K562 (cell line): ENCODE data around the gene TBC1D2. TPM values are rescaled to one million over a fixed set of nuclear protein-coding genes. Genes with fewer than 3 reads are reported as not detected.

ENCODE experiments used
- ATAC-seq: fragments of 200-7000 bp; cut with Tn5 transposase; 3 replicates; pipeline ENCODE4 v1.9.1; 2020; ENCODE audit warnings: moderate library complexity
- BruUV-seq: library from RNA; stranded (reverse); fragments of 400-500 nt; replicated peaks from 2 replicates; lab custom pipeline; 2021; lab: Mats Ljungman, UMichigan
- CTCF ChIA-PET: fragments of 300-600 bp; formaldehyde crosslinking; extraction: SDS; loops from one replicate; lab custom pipeline; 2021; ENCODE audit warnings: low intra/inter-chr PET ratio; lab: Yijun Ruan, JAX
- POLR2A ChIA-PET: fragments of 300-600, 350-650 bp; sonication (Branson Sonifier 250); formaldehyde crosslinking; extraction: SDS; loops from one replicate; lab custom pipeline; 2021; ENCODE audit warnings: antibody characterized with exemption, inconsistent platforms; lab: Yijun Ruan, JAX
- DNase-seq, 4 experiments: peaks; one replicate each; pipeline versions ENCODE4 v3.0.0 to v3.0.0-alpha.2; 2011 to 2018; ENCODE audit warnings: low spot score in 3 of 4, mixed read lengths in 3 of 4; ENCODE audit errors: extremely low read depth in 1 of 4
- FAIRE-seq: peaks from 2 replicates; lab custom pipeline; 2011; peaks lifted over from hg19 to GRCh38; lab: Jason Lieb, UNC
- H2AFZ ChIP-seq: 2 replicates; pipeline ENCODE4 v1.6.0; 2011; ENCODE audit warnings: low read depth, low read length, control low read depth, inconsistent platforms
- H3K27ac ChIP-seq: fragments of 200-600 bp; 3 replicates; pipeline ENCODE4 v1.8.0; 2011; ENCODE audit warnings: low read depth, mild to moderate bottlenecking, control low read depth, inconsistent platforms, low read length, moderate library complexity, mixed read lengths; ENCODE audit errors: extremely low read depth
- H3K27me3 ChIP-seq, 2 experiments: fragments of 300-600 bp in 1 of 2; 2 replicates in 1 of 2; 3 replicates in 1 of 2; pipeline versions ENCODE4 v1.6.0 to v1.8.0; 2011; ENCODE audit warnings: inconsistent platforms in 2 of 2, low read length in 2 of 2, mild to moderate bottlenecking in 1 of 2, mixed read lengths in 1 of 2, moderate library complexity in 1 of 2; ENCODE audit not compliant: control insufficient read depth in 2 of 2, insufficient read depth in 2 of 2
- H3K36me3 ChIP-seq: fragments of 300-600 bp; 3 replicates; pipeline ENCODE4 v1.8.0; 2011; ENCODE audit warnings: mild to moderate bottlenecking, low read length, inconsistent platforms; ENCODE audit not compliant: control insufficient read depth, insufficient read depth
- H3K4me1 ChIP-seq, 2 experiments: fragments of 200-600 bp in 1 of 2; replicated peaks in 1 of 2; 2 replicates in 1 of 2; 3 replicates in 1 of 2; pipeline versions ENCODE4 v1.5.1 to v1.8.0; 2011; ENCODE audit warnings: inconsistent platforms in 2 of 2, low read length in 2 of 2, mild to moderate bottlenecking in 1 of 2, mixed read lengths in 1 of 2, moderate library complexity in 1 of 2; ENCODE audit not compliant: control insufficient read depth in 2 of 2, insufficient read depth in 2 of 2
- H3K4me2 ChIP-seq: 2 replicates; pipeline ENCODE4 v1.6.1; 2011; ENCODE audit warnings: low read length, control low read depth, inconsistent platforms, mixed read lengths; ENCODE audit not compliant: insufficient read depth
- H3K4me3 ChIP-seq: fragments of 200-600 bp; sonication (generic), shearing (Covaris generic); 2 replicates; pipeline ENCODE4 v1.5.1; 2016; ENCODE audit warnings: control low read depth, inconsistent platforms
- H3K79me2 ChIP-seq: fragments of 200-600 bp; 3 replicates; pipeline ENCODE4 v1.8.0; 2011; ENCODE audit warnings: low read length, inconsistent platforms; ENCODE audit not compliant: control insufficient read depth, insufficient read depth
- H3K9ac ChIP-seq, 2 experiments: 2 replicates each; pipeline versions ENCODE4 v1.6.0 to v1.6.1; 2011; ENCODE audit warnings: low read depth in 2 of 2, low read length in 2 of 2, control low read depth in 1 of 2, inconsistent platforms in 1 of 2, mild to moderate bottlenecking in 1 of 2, mixed read lengths in 1 of 2; ENCODE audit not compliant: insufficient read depth in 1 of 2
- H3K9me1 ChIP-seq: one replicate; pipeline ENCODE4 v1.6.0; 2011; ENCODE audit warnings: inconsistent platforms, mild to moderate bottlenecking, low read length, moderate library complexity; ENCODE audit not compliant: control insufficient read depth, insufficient read depth
- H3K9me3 ChIP-seq: replicated peaks from 2 replicates; pipeline ENCODE4 v1.5.1; 2011; ENCODE audit warnings: low read depth, low read length, inconsistent platforms; ENCODE audit not compliant: control insufficient read depth, insufficient read depth
- H4K20me1 ChIP-seq: replicated peaks from 2 replicates; pipeline ENCODE4 v1.6.1; 2011; ENCODE audit warnings: low read length, inconsistent platforms, mixed read lengths; ENCODE audit not compliant: control insufficient read depth, insufficient read depth
- FOXK2 ChIP-seq, 2 experiments: fragments of 450-650 bp; IDR thresholded peaks in 1 of 2; conservative IDR thresholded peaks in 1 of 2; 2 replicates each; pipeline ENCODE4 v1.6.1; 2016; ENCODE audit warnings: low read depth in 2 of 2, mild to moderate bottlenecking in 1 of 2
- HCFC1 ChIP-seq: IDR thresholded peaks from 2 replicates; pipeline ENCODE4 v1.6.1; 2012; ENCODE audit warnings: low read depth, low read length, improper control_type of control experiment
- IFI16 ChIP-seq: fragments of 250-450 bp; sonication (Bioruptor Pico); IDR thresholded peaks from 2 replicates; pipeline ENCODE4 v2.1.2; 2022; ENCODE audit warnings: mild to moderate bottlenecking, inconsistent platforms
- RNF2 ChIP-seq: sonication (generic); IDR thresholded peaks from 2 replicates; pipeline ENCODE4 v1.6.1; 2016
- SMAD4 ChIP-seq: fragments of 250-450 bp; sonication (Bioruptor Pico); conservative IDR thresholded peaks from 2 replicates; pipeline ENCODE4 v1.8.0; 2021; ENCODE audit warnings: inconsistent platforms, mild to moderate bottlenecking, moderate library complexity
- SPI1 ChIP-seq: IDR thresholded peaks from 2 replicates; pipeline ENCODE4 v1.6.1; 2011; ENCODE audit warnings: low read depth, low read length, control low read depth, borderline replicate concordance
- SRF ChIP-seq, 2 experiments: fragments of 250-450, 450-650 bp in 1 of 2; sonication (Bioruptor Pico) in 1 of 2; sonication (generic) in 1 of 2; formaldehyde crosslinking; IDR thresholded peaks; 2 replicates each; pipeline versions ENCODE4 v1.5.0 to v1.5.1; 2020 to 2022; ENCODE audit warnings: mild to moderate bottlenecking in 1 of 2, missing genetic modification reagents in 1 of 2
- U2AF2 ChIP-seq: fragments of 200-400 bp; formaldehyde crosslinking; optimal IDR thresholded peaks from 2 replicates; pipeline ENCODE3; 2017; ENCODE audit warnings: low read depth, mild to moderate bottlenecking, low read length
- ZEB2 ChIP-seq: fragments of 450-650 bp; IDR thresholded peaks from 2 replicates; pipeline ENCODE4 v1.6.1; 2016
- WGBS: fragments of 100-300 bp; shearing (Covaris generic); methylation state at CpG from one replicate; pipeline ENCODE4 v1.1.6; 2016; ENCODE audit warnings: low coverage, mixed read lengths; ENCODE audit not compliant: insufficient coverage; ENCODE audit errors: missing lambda C conversion rate; 5-methylcytosine and 5-hydroxymethylcytosine counted together
- in situ Hi-C: fragments of 300-500 bp; cut with MboI; formaldehyde crosslinking; loops from 4 replicates; pipeline ENCODE4 v1.15.0; 2018; ENCODE audit warnings: inconsistent platforms, mixed read lengths
- intact Hi-C: fragments of 100-400 bp; cut with micrococcal nuclease; formaldehyde crosslinking; loops from 2 replicates; pipeline ENCODE4 v1.14.2; 2022
- polyA plus RNA-seq, 8 experiments: library from polyadenylated mRNA; depleted of rRNA in 4 of 8; stranded (reverse) in 5 of 8; unstranded in 3 of 8; fragments of >200 nt; fragmentation: Nextera tagmentation in 2 of 8; fragmentation: Illumina TruSeq in 1 of 8; extraction: Ambion mirVana in 2 of 8; extraction: Trizol in 1 of 8; gene quantifications; 2 replicates each; pipeline versions ENCODE4 v1.2.1 to v1.2.3, GENCODE V29; 2011 to 2014; ENCODE audit warnings: inconsistent platforms in 1 of 8, missing spikeins in 1 of 8
- total RNA-seq, 7 experiments: library from RNA; depleted of rRNA in 6 of 7; stranded (reverse); fragments of >200 nt in 6 of 7; fragmentation: Illumina TruSeq in 2 of 7; extraction: Trizol in 2 of 7; gene quantifications; 2 replicates each; pipeline versions ENCODE4 v1.2.1 to v1.2.3, GENCODE V29; 2011 to 2021; ENCODE audit warnings: low replicate concordance in 1 of 7

TBC1D2 gene
- total and polyA plus RNA-seq, 9 of the 15 experiments (the other 6 are each of a cell fraction or from before 2014, with no cell fraction given): 0.10 to 7.0 (median 2.5) TPM

- Histone ChIP-seq H3K79me2 (peaks cover 85% of the 10 kb centered on the region), H4K20me1 (no peaks in the 10 kb centered on the region), H3K9ac (no peak overlapping the region; a peak in 1 of 4 replicates), H3K27me3 (no peaks in the 10 kb centered on the region), H3K27ac (no peak overlapping the region), H3K4me3 (no peak overlapping the region), H3K36me3 (peaks cover 8% of the 10 kb centered on the region; the same call in 2 of the 3 replicates), H3K4me2 (no peak overlapping the region), H3K9me1 (no peaks in the 10 kb centered on the region), H3K4me1 (peaks cover 50 to 53% of the 10 kb centered on the region in 2 experiments), H3K9me3 (no peaks in the 10 kb centered on the region), H2AFZ (no peak overlapping the region)
- DNase-seq (no peak), ATAC-seq (no peak), FAIRE-seq (no peak)
- in situ Hi-C loops: no loop called here
- POLR2A ChIA-PET: interaction anchor here (0.8 kb wide), 1 partner anchor 205 kb away, joined by 4 read pairs; the partner anchor contains the start of gene ANP32B
- intact Hi-C loops: no loop called here
- CTCF ChIA-PET: no interaction called here
- 94% methylated on average over 5 of the region's 5 CpGs for WGBS
- no TSS peak for BruUV-seq
- TF ChIP-seq SMAD4 (CRISPR knock-in tag) (no peak), SRF (CRISPR knock-in tag; IDR thresholded peaks at IDR 0.05) (no peak), U2AF2 (no peak), IFI16 (CRISPR knock-in tag) (no peak), FOXK2 (conservative IDR thresholded peaks at IDR 0.05 in 1 of 2, IDR thresholded peaks at IDR 0.05 in 1 of 2; ENCODE audit: low read depth in 2 of 2) (no peak), ZEB2 (no peak), RNF2 (no peak), SPI1 (no peak), HCFC1 (no peak)
- TF ChIP-seq, all 486 proteins: peak for 0
Observed at GRCh38 chr9:98187926-98188325, 67.5 kb downstream of the TBC1D2 start.
